ENCODE measurements around the gene RNASEL.

GRCh38 chr1:182630586-182630985 lies 41.5 kb upstream of the RNASEL start:
- TF ChIP-seq CTCF (conservative IDR thresholded peaks at IDR 0.05 in 1 of 2, IDR thresholded peaks at IDR 0.05 in 1 of 2; ENCODE audit: low read depth in 1 of 2, low read length in 2 of 2) = no peak
- no peak for TF ChIP-seq EZH2 (IDR thresholded peaks at IDR 0.05; ENCODE audit: low read length, missing control alignments)

Data from fibroblast of lung (primary cell).